HCT116 (cell line): Measurements from ENCODE around the gene ABCA3. TPM values are rescaled to one million over a fixed set of nuclear protein-coding genes. Genes with fewer than 3 reads are reported as not detected.

Source experiments
- ATAC-seq: fragments of 200-7000 bp; cut with Tn5 transposase; 2 replicates; pipeline ENCODE4 v1.9.1; 2020; ENCODE audit warnings: mild to moderate bottlenecking, moderate library complexity
- BruUV-seq: library from RNA; stranded (reverse); fragments of 400-500 nt; replicated peaks from 2 replicates; lab custom pipeline; 2021; lab: Mats Ljungman, UMichigan
- CTCF ChIA-PET: fragments of 300-600 bp; sonication (Branson Sonifier 250); formaldehyde crosslinking; loops from one replicate; lab custom pipeline; 2021; ENCODE audit warnings: antibody characterized with exemption; lab: Charles Lee
- POLR2A ChIA-PET: fragments of 300-600, 350-600 bp; sonication (Branson Sonifier 250); formaldehyde crosslinking; loops from one replicate; lab custom pipeline; 2021; ENCODE audit warnings: antibody characterized with exemption; lab: Charles Lee
- RAD21 ChIA-PET, 2 experiments: fragments of 300-600 bp; sonication (Branson Sonifier 250); formaldehyde crosslinking; loops; one replicate each; lab custom pipeline; 2023; ENCODE audit warnings: low total read pairs in 2 of 2; ENCODE audit not compliant: uncharacterized antibody in 2 of 2, unreplicated experiment in 2 of 2, low non-redundant PET in 1 of 2; lab: Charles Lee
- DNase-seq: peaks from one replicate; pipeline ENCODE4 v3.0.0-alpha.2; 2010; ENCODE audit warnings: low read depth, low spot score
- H2AFZ ChIP-seq: fragments of 200-600 bp; shearing (Covaris generic), sonication (generic); 2 replicates; pipeline ENCODE4 v1.6.1; 2017; ENCODE audit warnings: low read depth, mixed run types, mixed read lengths, antibody characterized with exemption, low read length; ENCODE audit not compliant: poor library complexity, severe bottlenecking
- H3K27ac ChIP-seq: 2 replicates; pipeline ENCODE4 v1.5.1; 2012; ENCODE audit warnings: low read depth, low read length
- H3K27me3 ChIP-seq: fragments of 200-600 bp; sonication (generic); 2 replicates; pipeline ENCODE4 v1.6.1; 2016; ENCODE audit warnings: mixed run types, low read length, mixed read lengths; ENCODE audit not compliant: insufficient read depth
- H3K36me3 ChIP-seq, 2 experiments: fragments of 200-500 bp in 1 of 2; fragments of 200-600 bp in 1 of 2; sonication (Bioruptor generic) in 1 of 2; sonication (generic) in 1 of 2; 2 replicates each; pipeline versions ENCODE4 v1.5.1 to v1.6.1; 2014 to 2016; ENCODE audit warnings: low read length in 2 of 2, inconsistent platforms in 1 of 2, mixed read lengths in 1 of 2, mixed run types in 1 of 2; ENCODE audit not compliant: insufficient read depth in 2 of 2, control insufficient read depth in 1 of 2
- H3K4me1 ChIP-seq, 2 experiments: fragments of 200-600 bp in 1 of 2; sonication (generic) in 1 of 2; 2 replicates each; pipeline versions ENCODE4 v1.5.1 to v1.6.1; 2012 to 2017; ENCODE audit warnings: low read length in 2 of 2, inconsistent platforms in 1 of 2, mild to moderate bottlenecking in 1 of 2, mixed read lengths in 1 of 2, mixed run types in 1 of 2, moderate library complexity in 1 of 2; ENCODE audit not compliant: insufficient read depth in 2 of 2, control insufficient read depth in 1 of 2
- H3K4me2 ChIP-seq: fragments of 200-600 bp; sonication (generic); 2 replicates; pipeline ENCODE4 v1.6.1; 2017; ENCODE audit warnings: mixed run types, low read length, mixed read lengths
- H3K4me3 ChIP-seq, 2 experiments: fragments of 200-600 bp in 1 of 2; sonication (generic) in 1 of 2; replicated peaks in 1 of 2; 2 replicates each; pipeline ENCODE4 v1.5.1; 2011 to 2016; ENCODE audit warnings: low read length in 2 of 2, control low read depth in 1 of 2, low read depth in 1 of 2, mild to moderate bottlenecking in 1 of 2, mixed read lengths in 1 of 2, mixed run types in 1 of 2
- H3K79me2 ChIP-seq: fragments of 200-600 bp; sonication (generic); 2 replicates; pipeline ENCODE4 v1.6.1; 2017; ENCODE audit warnings: mild to moderate bottlenecking, mixed run types, low read length, moderate library complexity, mixed read lengths; ENCODE audit not compliant: insufficient read depth
- H3K9ac ChIP-seq: fragments of 200-600 bp; sonication (generic); 2 replicates; pipeline ENCODE4 v1.6.1; 2016; ENCODE audit warnings: low read length, mixed read lengths
- H3K9me2 ChIP-seq: fragments of 200-600 bp; sonication (generic), shearing (Covaris generic); 2 replicates; pipeline ENCODE4 v1.6.1; 2017; ENCODE audit warnings: mixed run types, mild to moderate bottlenecking, moderate library complexity; ENCODE audit not compliant: insufficient read depth
- H3K9me3 ChIP-seq, 2 experiments: fragments of 200-500 bp in 1 of 2; fragments of 200-600 bp in 1 of 2; sonication (Bioruptor generic) in 1 of 2; sonication (generic) in 1 of 2; 2 replicates each; pipeline ENCODE4 v1.6.1; 2014 to 2017; ENCODE audit warnings: low read length in 2 of 2, mixed read lengths in 2 of 2, inconsistent platforms in 1 of 2, low read depth in 1 of 2, mild to moderate bottlenecking in 1 of 2, mixed run types in 1 of 2, moderate library complexity in 1 of 2; ENCODE audit not compliant: control insufficient read depth in 1 of 2, insufficient read depth in 1 of 2
- H4K20me1 ChIP-seq: fragments of 200-600 bp; sonication (generic), shearing (Covaris generic); 2 replicates; pipeline ENCODE4 v1.6.1; 2017; ENCODE audit warnings: mixed run types, mild to moderate bottlenecking, moderate library complexity; ENCODE audit not compliant: insufficient read depth
- JUND ChIP-seq: IDR thresholded peaks from 2 replicates; pipeline ENCODE4 v1.6.1; 2012
- POLR2A ChIP-seq: IDR thresholded peaks from 2 replicates; pipeline ENCODE4 v1.7.0; 2011; ENCODE audit warnings: borderline replicate concordance; ENCODE audit not compliant: insufficient read depth, insufficient read length; ENCODE audit errors: extremely low read depth
- RAD21 ChIP-seq: IDR thresholded peaks from 2 replicates; pipeline ENCODE4 v1.6.1; 2012; ENCODE audit warnings: low read depth, mild to moderate bottlenecking
- SIN3A ChIP-seq: IDR thresholded peaks from 2 replicates; pipeline ENCODE4 v1.6.1; 2012; ENCODE audit warnings: low read depth
- SP1 ChIP-seq: IDR thresholded peaks from 2 replicates; pipeline ENCODE4 v1.6.1; 2012; ENCODE audit warnings: low read depth
- SRF ChIP-seq: IDR thresholded peaks from 2 replicates; pipeline ENCODE4 v1.6.1; 2012; ENCODE audit warnings: low read depth
- TCF7L2 ChIP-seq: IDR thresholded peaks from 2 replicates; pipeline ENCODE4 v1.7.0; 2011; ENCODE audit warnings: borderline replicate concordance, inconsistent platforms; ENCODE audit not compliant: insufficient read depth, insufficient read length; ENCODE audit errors: extremely low read depth
- ZNF274 ChIP-seq: fragments of 200-500 bp; sonication (Bioruptor generic); IDR thresholded peaks from 2 replicates; pipeline ENCODE4 v1.6.1; 2014; ENCODE audit warnings: mild to moderate bottlenecking, low read depth, low read length, inconsistent platforms
- intact Hi-C: fragments of 100-400 bp; cut with micrococcal nuclease; formaldehyde crosslinking; loops from 2 replicates; pipeline ENCODE4 v1.10.0; 2022
- total RNA-seq: library from RNA; stranded (reverse); gene quantifications from one replicate; pipeline ENCODE4 v1.2.1, GENCODE V29; 2021; ENCODE audit not compliant: unreplicated experiment
- TF ChIP-seq, protein P1 (sequence below): IDR thresholded peaks from 2 replicates; pipeline ENCODE4 v1.6.1; 2012; ENCODE audit warnings: low read depth
- TF ChIP-seq, protein P2 (sequence below), 3 experiments: fragments of 200-600 bp in 1 of 3; sonication (generic) in 1 of 3; IDR thresholded peaks in 2 of 3; conservative IDR thresholded peaks in 1 of 3; 2 replicates each; pipeline ENCODE4 v1.5.1; 2012 to 2017; ENCODE audit warnings: low read depth in 2 of 3, low read length in 2 of 3, antibody characterized with exemption in 1 of 3, borderline replicate concordance in 1 of 3, control low read depth in 1 of 3, mild to moderate bottlenecking in 1 of 3, mixed read lengths in 1 of 3, mixed run types in 1 of 3, moderate library complexity in 1 of 3; ENCODE audit not compliant: insufficient read depth in 1 of 3
- TF ChIP-seq, protein P3 (sequence below): IDR thresholded peaks from 2 replicates; pipeline ENCODE4 v1.6.1; 2012

ABCA3 gene
- total RNA-seq, 1 experiment from 2014 or later, result 5.4 TPM

DNA sequence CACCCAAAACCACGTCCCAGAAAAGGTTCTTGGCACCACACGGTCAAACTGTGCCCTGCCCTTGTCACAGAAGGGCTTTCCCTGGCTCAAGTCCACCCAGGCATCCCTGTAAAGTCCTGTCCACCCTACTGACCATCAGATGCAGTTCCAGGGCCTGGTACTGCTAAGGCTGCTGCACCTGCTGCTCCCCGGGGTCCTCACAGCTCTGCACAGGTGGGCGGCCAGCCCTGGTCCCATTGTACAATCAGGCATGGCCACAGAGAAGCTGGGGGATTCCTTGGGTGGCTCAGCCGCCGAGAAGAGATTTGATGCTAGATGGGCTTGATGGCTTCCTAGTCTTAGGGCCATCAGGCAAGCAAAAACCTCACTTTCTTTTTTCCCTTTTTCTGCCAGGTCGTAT lies 15.3 kb downstream of the ABCA3 start:
- intact Hi-C loops, result no loop called here
- POLR2A ChIA-PET, result no interaction called here

More for the DNA sequence above, 15.3 kb downstream of the ABCA3 start:
- RAD21 ChIA-PET, result no interaction called here
- no peak for ATAC-seq
- no peak for DNase-seq
- H3K4me1 ChIP-seq, result peaks cover 2 to 9% of the 10 kb centered on the region in 2 experiments; a peak in 3 of 4 replicates
- no TSS peak for BruUV-seq
- H4K20me1 ChIP-seq, result no peaks in the 10 kb centered on the region
- TF ChIP-seq, protein P1, sequence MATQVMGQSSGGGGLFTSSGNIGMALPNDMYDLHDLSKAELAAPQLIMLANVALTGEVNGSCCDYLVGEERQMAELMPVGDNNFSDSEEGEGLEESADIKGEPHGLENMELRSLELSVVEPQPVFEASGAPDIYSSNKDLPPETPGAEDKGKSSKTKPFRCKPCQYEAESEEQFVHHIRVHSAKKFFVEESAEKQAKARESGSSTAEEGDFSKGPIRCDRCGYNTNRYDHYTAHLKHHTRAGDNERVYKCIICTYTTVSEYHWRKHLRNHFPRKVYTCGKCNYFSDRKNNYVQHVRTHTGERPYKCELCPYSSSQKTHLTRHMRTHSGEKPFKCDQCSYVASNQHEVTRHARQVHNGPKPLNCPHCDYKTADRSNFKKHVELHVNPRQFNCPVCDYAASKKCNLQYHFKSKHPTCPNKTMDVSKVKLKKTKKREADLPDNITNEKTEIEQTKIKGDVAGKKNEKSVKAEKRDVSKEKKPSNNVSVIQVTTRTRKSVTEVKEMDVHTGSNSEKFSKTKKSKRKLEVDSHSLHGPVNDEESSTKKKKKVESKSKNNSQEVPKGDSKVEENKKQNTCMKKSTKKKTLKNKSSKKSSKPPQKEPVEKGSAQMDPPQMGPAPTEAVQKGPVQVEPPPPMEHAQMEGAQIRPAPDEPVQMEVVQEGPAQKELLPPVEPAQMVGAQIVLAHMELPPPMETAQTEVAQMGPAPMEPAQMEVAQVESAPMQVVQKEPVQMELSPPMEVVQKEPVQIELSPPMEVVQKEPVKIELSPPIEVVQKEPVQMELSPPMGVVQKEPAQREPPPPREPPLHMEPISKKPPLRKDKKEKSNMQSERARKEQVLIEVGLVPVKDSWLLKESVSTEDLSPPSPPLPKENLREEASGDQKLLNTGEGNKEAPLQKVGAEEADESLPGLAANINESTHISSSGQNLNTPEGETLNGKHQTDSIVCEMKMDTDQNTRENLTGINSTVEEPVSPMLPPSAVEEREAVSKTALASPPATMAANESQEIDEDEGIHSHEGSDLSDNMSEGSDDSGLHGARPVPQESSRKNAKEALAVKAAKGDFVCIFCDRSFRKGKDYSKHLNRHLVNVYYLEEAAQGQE, result no peak
- TF ChIP-seq SIN3A, result no peak
- TF ChIP-seq, protein P2, sequence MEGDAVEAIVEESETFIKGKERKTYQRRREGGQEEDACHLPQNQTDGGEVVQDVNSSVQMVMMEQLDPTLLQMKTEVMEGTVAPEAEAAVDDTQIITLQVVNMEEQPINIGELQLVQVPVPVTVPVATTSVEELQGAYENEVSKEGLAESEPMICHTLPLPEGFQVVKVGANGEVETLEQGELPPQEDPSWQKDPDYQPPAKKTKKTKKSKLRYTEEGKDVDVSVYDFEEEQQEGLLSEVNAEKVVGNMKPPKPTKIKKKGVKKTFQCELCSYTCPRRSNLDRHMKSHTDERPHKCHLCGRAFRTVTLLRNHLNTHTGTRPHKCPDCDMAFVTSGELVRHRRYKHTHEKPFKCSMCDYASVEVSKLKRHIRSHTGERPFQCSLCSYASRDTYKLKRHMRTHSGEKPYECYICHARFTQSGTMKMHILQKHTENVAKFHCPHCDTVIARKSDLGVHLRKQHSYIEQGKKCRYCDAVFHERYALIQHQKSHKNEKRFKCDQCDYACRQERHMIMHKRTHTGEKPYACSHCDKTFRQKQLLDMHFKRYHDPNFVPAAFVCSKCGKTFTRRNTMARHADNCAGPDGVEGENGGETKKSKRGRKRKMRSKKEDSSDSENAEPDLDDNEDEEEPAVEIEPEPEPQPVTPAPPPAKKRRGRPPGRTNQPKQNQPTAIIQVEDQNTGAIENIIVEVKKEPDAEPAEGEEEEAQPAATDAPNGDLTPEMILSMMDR (IDR thresholded peaks at IDR 0.05 in 2 of 3, conservative IDR thresholded peaks at IDR 0.05 in 1 of 3; ENCODE audit: borderline replicate concordance in 1 of 3, insufficient read depth in 1 of 3, low read depth in 2 of 3, low read length in 2 of 3), result no peak
- TF ChIP-seq JUND, result no peak
- TF ChIP-seq, protein P3, sequence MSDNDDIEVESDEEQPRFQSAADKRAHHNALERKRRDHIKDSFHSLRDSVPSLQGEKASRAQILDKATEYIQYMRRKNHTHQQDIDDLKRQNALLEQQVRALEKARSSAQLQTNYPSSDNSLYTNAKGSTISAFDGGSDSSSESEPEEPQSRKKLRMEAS, result no peak
- no peak for TF ChIP-seq SRF
- TF ChIP-seq TCF7L2, result no peak
- TF ChIP-seq POLR2A, result no peak
- no peak for TF ChIP-seq RAD21
- TF ChIP-seq SP1, result no peak
- TF ChIP-seq ZNF274, result no peak
- TF ChIP-seq, all 23 proteins: peak for 0
- no peaks in the 10 kb centered on the region for H3K79me2 ChIP-seq
- CTCF ChIA-PET, result no interaction called here
- no peak overlapping the region for H3K4me3 ChIP-seq
- no peaks in the 10 kb centered on the region for H3K36me3 ChIP-seq
- H3K27me3 ChIP-seq, result no peaks in the 10 kb centered on the region
- H3K4me2 ChIP-seq, result no peak overlapping the region
- H2AFZ ChIP-seq, result no peak overlapping the region
- no peak overlapping the region for H3K27ac ChIP-seq
- no peak overlapping the region for H3K9ac ChIP-seq
- no peaks in the 10 kb centered on the region for H3K9me2 ChIP-seq
- H3K9me3 ChIP-seq, result no peaks in the 10 kb centered on the region
